NOMO-1 treated with dmso at 0.1 percent for 144 hours (cell line): ENCODE measurements around the gene PARL.

ENCODE experiments used
- DNase-seq: peaks from one replicate; lab custom pipeline; 2025; ENCODE audit not compliant: unreplicated experiment; lab: John Stamatoyannopoulos, UW

PARL gene

GRCh38 chr3:183792976-183793375, 91.7 kb downstream of the PARL start:
- DNase-seq: no peak

GRCh38 chr3:183790700-183791099, 94.0 kb downstream of the PARL start:
- no peak for DNase-seq

- DNase-seq: no peak
Measured at GRCh38 chr3:183789826-183790225, 94.9 kb downstream of the PARL start.

- DNase-seq: peak; percentile 14
Measured at GRCh38 chr3:183784503-183784902, 100.2 kb downstream of the PARL start.

GRCh38 chr3:183782576-183783276, 102.0 kb downstream of the PARL start:
- no peak for DNase-seq

- no peak for DNase-seq
Measured at GRCh38 chr3:183781246-183781645, 103.4 kb downstream of the PARL start.

- peak; percentile 52 for DNase-seq
Measured at GRCh38 chr3:183779896-183780465, 104.7 kb downstream of the PARL start.
